ENCODE measurements around the gene NREP. TPM values are rescaled to one million over a fixed set of nuclear protein-coding genes. Genes with fewer than 3 reads are reported as not detected.

NREP gene
- total and polyA plus RNA-seq, 10 of the 15 experiments (the other 5 are each of a cell fraction or from before 2014, with no cell fraction given): 20.6 to 117 (median 32.2) TPM

DNA sequence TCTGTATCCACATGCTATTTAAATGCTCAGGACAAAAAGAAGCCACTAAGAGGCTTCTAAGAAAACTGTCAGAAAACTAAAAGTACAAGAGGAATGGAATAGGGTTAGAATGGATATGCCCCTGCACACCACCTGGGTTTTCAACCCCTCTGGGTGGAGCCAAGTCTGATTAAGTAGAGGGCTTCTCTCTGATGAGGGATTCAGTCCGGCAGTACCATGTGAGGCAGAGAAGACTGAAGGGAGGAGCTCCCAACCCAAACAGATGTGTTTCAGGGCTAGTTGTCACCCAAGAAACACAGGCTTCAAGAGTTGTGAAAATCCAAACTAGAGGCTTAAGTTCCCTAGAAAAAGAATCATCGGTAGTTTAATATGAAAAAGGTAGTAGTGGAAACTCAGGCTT, 12.5 kb downstream of the NREP start:
- no peak for DNase-seq (ENCODE audit: low read depth, low spot score)
- ATAC-seq: no peak
- Histone ChIP-seq H3K36me3 (ENCODE audit: control insufficient read depth in 2 of 2, insufficient read depth in 2 of 2, low read length in 1 of 2) (no peaks in the 10 kb centered on the region; a peak in 1 of 4 replicates), H3K4me1 (ENCODE audit: control insufficient read depth, insufficient read depth, low read length) (peaks cover 9% of the 10 kb centered on the region), H3K9ac (ENCODE audit: control insufficient read depth, insufficient read depth, low read length) (no peak overlapping the region), H3K4me3 (no peak overlapping the region), H3K79me2 (ENCODE audit: control insufficient read depth, insufficient read depth, low read length) (no peaks in the 10 kb centered on the region), H2AFZ (ENCODE audit: control insufficient read depth, low read depth, low read length) (no peak overlapping the region), H3K27ac (ENCODE audit: control insufficient read depth, insufficient read depth) (no peak overlapping the region), H3K9me3 (replicated peaks; ENCODE audit: control insufficient read depth, insufficient read depth, low read length) (no peaks in the 10 kb centered on the region), H4K20me1 (ENCODE audit: control insufficient read depth, insufficient read depth) (no peaks in the 10 kb centered on the region), H3K4me2 (ENCODE audit: control insufficient read depth, insufficient read depth) (no peak overlapping the region), H3K27me3 (replicated peaks in 1 of 2; ENCODE audit: control insufficient read depth in 2 of 2, insufficient read depth in 2 of 2, low read length in 1 of 2) (no peaks in the 10 kb centered on the region)
- BruUV-seq (replicated peaks): no TSS peak
- SMC1A ChIA-PET (ENCODE audit: uncharacterized antibody, unreplicated experiment): interaction anchor here (1.1 to 3.3 kb wide), 4 partner anchors 8 to 56 kb away, joined by 3 to 19 read pairs (median 4); partner anchors contain the start of gene NREP
- POLR2A ChIA-PET: no interaction called here
- intact Hi-C loops (cut with micrococcal nuclease; ENCODE audit: unreplicated experiment): no loop called here
- in situ Hi-C loops (cut with MboI): no loop called here
- TF ChIP-seq ZBED1 (IDR thresholded peaks at IDR 0.05; ENCODE audit: borderline replicate concordance) (no peak), CREM (IDR thresholded peaks at IDR 0.05; ENCODE audit: low read depth) (no peak), POLR2AphosphoS5 (IDR thresholded peaks at IDR 0.05; ENCODE audit: low read length) (no peak), ZNF384 (IDR thresholded peaks at IDR 0.05; ENCODE audit: borderline replicate concordance, low read depth, low read length) (no peak), KAT2A (conservative IDR thresholded peaks at IDR 0.05; ENCODE audit: control insufficient read depth, low read depth, low read length) (no peak), TAF1 (IDR thresholded peaks at IDR 0.05; ENCODE audit: borderline replicate concordance, low read depth, low read length) (no peak), YBX1 (IDR thresholded peaks at IDR 0.05) (no peak), TARDBP (IDR thresholded peaks at IDR 0.05; ENCODE audit: borderline replicate concordance) (no peak), EP300 (IDR thresholded peaks at IDR 0.05; ENCODE audit: borderline replicate concordance in 1 of 2, control insufficient read depth in 1 of 2, low read depth in 2 of 2, low read length in 2 of 2) (no peak), NFYA (IDR thresholded peaks at IDR 0.05; ENCODE audit: borderline replicate concordance, low read depth, low read length) (no peak), MYB (IDR thresholded peaks at IDR 0.05; ENCODE audit: borderline replicate concordance, low read depth, low read length) (no peak), SPI1 (IDR thresholded peaks at IDR 0.05; ENCODE audit: borderline replicate concordance, insufficient read depth, low read depth, low read length) (no peak), IKZF1 (conservative IDR thresholded peaks at IDR 0.05) (no peak), SMARCA5 (IDR thresholded peaks at IDR 0.05) (no peak), ESRRA (IDR thresholded peaks at IDR 0.05; ENCODE audit: low read length) (no peak)
- TF ChIP-seq, protein P1, sequence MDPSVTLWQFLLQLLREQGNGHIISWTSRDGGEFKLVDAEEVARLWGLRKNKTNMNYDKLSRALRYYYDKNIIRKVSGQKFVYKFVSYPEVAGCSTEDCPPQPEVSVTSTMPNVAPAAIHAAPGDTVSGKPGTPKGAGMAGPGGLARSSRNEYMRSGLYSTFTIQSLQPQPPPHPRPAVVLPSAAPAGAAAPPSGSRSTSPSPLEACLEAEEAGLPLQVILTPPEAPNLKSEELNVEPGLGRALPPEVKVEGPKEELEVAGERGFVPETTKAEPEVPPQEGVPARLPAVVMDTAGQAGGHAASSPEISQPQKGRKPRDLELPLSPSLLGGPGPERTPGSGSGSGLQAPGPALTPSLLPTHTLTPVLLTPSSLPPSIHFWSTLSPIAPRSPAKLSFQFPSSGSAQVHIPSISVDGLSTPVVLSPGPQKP (IDR thresholded peaks at IDR 0.05; ENCODE audit: low read depth, low read length): no peak
- TF ChIP-seq, protein P2, sequence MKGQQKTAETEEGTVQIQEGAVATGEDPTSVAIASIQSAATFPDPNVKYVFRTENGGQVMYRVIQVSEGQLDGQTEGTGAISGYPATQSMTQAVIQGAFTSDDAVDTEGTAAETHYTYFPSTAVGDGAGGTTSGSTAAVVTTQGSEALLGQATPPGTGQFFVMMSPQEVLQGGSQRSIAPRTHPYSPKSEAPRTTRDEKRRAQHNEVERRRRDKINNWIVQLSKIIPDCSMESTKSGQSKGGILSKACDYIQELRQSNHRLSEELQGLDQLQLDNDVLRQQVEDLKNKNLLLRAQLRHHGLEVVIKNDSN (IDR thresholded peaks at IDR 0.05; ENCODE audit: borderline replicate concordance, extremely low read length, insufficient read depth, low read depth, low read length): no peak
- TF ChIP-seq, protein P3, sequence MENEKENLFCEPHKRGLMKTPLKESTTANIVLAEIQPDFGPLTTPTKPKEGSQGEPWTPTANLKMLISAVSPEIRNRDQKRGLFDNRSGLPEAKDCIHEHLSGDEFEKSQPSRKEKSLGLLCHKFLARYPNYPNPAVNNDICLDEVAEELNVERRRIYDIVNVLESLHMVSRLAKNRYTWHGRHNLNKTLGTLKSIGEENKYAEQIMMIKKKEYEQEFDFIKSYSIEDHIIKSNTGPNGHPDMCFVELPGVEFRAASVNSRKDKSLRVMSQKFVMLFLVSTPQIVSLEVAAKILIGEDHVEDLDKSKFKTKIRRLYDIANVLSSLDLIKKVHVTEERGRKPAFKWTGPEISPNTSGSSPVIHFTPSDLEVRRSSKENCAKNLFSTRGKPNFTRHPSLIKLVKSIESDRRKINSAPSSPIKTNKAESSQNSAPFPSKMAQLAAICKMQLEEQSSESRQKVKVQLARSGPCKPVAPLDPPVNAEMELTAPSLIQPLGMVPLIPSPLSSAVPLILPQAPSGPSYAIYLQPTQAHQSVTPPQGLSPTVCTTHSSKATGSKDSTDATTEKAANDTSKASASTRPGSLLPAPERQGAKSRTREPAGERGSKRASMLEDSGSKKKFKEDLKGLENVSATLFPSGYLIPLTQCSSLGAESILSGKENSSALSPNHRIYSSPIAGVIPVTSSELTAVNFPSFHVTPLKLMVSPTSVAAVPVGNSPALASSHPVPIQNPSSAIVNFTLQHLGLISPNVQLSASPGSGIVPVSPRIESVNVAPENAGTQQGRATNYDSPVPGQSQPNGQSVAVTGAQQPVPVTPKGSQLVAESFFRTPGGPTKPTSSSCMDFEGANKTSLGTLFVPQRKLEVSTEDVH (IDR thresholded peaks at IDR 0.05; ENCODE audit: low read depth, partially characterized antibody): no peak
- TF ChIP-seq, protein P4, sequence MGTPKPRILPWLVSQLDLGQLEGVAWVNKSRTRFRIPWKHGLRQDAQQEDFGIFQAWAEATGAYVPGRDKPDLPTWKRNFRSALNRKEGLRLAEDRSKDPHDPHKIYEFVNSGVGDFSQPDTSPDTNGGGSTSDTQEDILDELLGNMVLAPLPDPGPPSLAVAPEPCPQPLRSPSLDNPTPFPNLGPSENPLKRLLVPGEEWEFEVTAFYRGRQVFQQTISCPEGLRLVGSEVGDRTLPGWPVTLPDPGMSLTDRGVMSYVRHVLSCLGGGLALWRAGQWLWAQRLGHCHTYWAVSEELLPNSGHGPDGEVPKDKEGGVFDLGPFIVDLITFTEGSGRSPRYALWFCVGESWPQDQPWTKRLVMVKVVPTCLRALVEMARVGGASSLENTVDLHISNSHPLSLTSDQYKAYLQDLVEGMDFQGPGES (IDR thresholded peaks at IDR 0.05): no peak
- 64% methylated on average over 2 of the region's 2 CpGs for WGBS (ENCODE audit: insufficient coverage, insufficient replicate concordance, low lambda C conversion rate, missing lambda C conversion rate)
- CTCF ChIA-PET: no interaction called here
- FAIRE-seq: no peak
- RAD21 ChIA-PET (ENCODE audit: unreplicated experiment): interaction anchor here (1.3 to 2.2 kb wide), 2 partner anchors 10 to 194 kb away, joined by 3 to 6 read pairs; no protein-coding TSS in a partner anchor

Data from GM12878 (cell line).